Thyroid gland (tissue), 4 donors: ENCODE data around the gene EFCAB12. TPM values are rescaled to one million over a fixed set of nuclear protein-coding genes. Genes with fewer than 3 reads are reported as not detected.

Experiments
- DNase-seq, 2 donors: peaks; one replicate each; pipeline ENCODE4 v3.0.0-alpha.2; 2019
- H3K27ac ChIP-seq, 3 donors: fragments of 200-600 bp; sonication (generic); 1 replicate in 2 of 3; 2 replicates in 1 of 3; pipeline ENCODE4 v1.5.1; 2016 to 2019; ENCODE audit warnings: mild to moderate bottlenecking in 1 of 3, moderate library complexity in 1 of 3
- H3K27me3 ChIP-seq: fragments of 200-600 bp; sonication (generic); one replicate; pipeline ENCODE4 v1.5.1; 2019
- H3K36me3 ChIP-seq, 2 donors: fragments of 200-600 bp; sonication (generic); one replicate each; pipeline ENCODE4 v1.5.1; 2016 to 2019
- H3K4me1 ChIP-seq, 2 donors: fragments of 200-600 bp; sonication (generic); one replicate each; pipeline ENCODE4 v1.5.1; 2017 to 2019
- H3K4me3 ChIP-seq, 3 donors: fragments of 200-600 bp; sonication (generic); replicated peaks in 1 of 3; 1 replicate in 2 of 3; 2 replicates in 1 of 3; pipeline ENCODE4 v1.5.1; 2016; ENCODE audit warnings: mild to moderate bottlenecking in 1 of 3
- H3K9me3 ChIP-seq: fragments of 200-600 bp; sonication (generic); one replicate; pipeline ENCODE4 v1.5.1; 2017
- POLR2A ChIP-seq, 2 donors: fragments of 450-650 bp; IDR thresholded peaks; one replicate each; pipeline ENCODE4 v1.6.1; 2017; ENCODE audit warnings: antibody characterized with exemption in 2 of 2, mild to moderate bottlenecking in 2 of 2, moderate library complexity in 1 of 2
- WGBS, 2 donors: methylation state at CpG; one replicate each; pipeline ENCODE4 v1.1.5; 2017; 5-methylcytosine and 5-hydroxymethylcytosine counted together
- intact Hi-C: fragments of 100-400 bp; cut with DNase I; formaldehyde crosslinking; loops from one replicate; pipeline ENCODE4 v1.15.1; 2023
- total RNA-seq, 4 donors: library from RNA; depleted of rRNA; stranded (reverse); fragments of >200 nt; gene quantifications; one replicate each; pipeline ENCODE4 v1.2.3, GENCODE V29; 2016
- TF ChIP-seq, protein P1 (sequence below), 6 experiments: fragments of 200-600 bp in 3 of 6; fragments of 450-650 bp in 3 of 6; sonication (generic) in 3 of 6; IDR thresholded peaks; one replicate each; pipeline ENCODE4 v1.5.1; 2016 to 2019; ENCODE audit warnings: antibody characterized with exemption in 6 of 6, mild to moderate bottlenecking in 2 of 6, inconsistent platforms in 1 of 6, moderate library complexity in 1 of 6

EFCAB12 gene
- total RNA-seq, 4 donors from 2014 or later = 0.67 to 1.2 (median 0.74) TPM

DNA sequence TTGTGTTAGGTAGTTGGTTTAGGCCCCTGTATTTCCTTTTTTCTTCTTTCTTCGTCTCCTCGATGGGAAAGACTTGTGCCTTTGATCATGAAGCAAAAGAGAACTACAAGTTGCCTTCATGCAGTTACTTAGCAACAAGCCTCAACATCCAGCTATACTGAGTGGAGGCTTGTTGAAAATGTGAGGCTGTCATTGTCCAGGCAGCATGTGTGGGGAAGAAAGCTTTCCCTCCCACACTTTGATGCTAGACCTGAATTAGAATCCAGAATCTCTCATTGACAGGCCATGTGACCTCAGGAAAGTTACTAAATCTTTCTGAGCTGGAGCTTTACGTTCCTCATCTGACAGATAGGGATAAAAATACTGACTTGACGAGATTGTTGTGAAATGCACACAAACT lies 35.3 kb upstream of the EFCAB12 start:
- no peak overlapping the region for H3K27ac ChIP-seq
- no peaks in the 10 kb centered on the region for H3K9me3 ChIP-seq
- H3K4me1 ChIP-seq = no peaks in the 10 kb centered on the region
- WGBS, 2 donors = 91 to 92% methylated on average over 4 of the region's 4 CpGs
- intact Hi-C loops = no loop called here
- no peaks in the 10 kb centered on the region for H3K27me3 ChIP-seq
- TF ChIP-seq POLR2A (IDR thresholded peaks at IDR 0.05) = no peak
- TF ChIP-seq, protein P1, sequence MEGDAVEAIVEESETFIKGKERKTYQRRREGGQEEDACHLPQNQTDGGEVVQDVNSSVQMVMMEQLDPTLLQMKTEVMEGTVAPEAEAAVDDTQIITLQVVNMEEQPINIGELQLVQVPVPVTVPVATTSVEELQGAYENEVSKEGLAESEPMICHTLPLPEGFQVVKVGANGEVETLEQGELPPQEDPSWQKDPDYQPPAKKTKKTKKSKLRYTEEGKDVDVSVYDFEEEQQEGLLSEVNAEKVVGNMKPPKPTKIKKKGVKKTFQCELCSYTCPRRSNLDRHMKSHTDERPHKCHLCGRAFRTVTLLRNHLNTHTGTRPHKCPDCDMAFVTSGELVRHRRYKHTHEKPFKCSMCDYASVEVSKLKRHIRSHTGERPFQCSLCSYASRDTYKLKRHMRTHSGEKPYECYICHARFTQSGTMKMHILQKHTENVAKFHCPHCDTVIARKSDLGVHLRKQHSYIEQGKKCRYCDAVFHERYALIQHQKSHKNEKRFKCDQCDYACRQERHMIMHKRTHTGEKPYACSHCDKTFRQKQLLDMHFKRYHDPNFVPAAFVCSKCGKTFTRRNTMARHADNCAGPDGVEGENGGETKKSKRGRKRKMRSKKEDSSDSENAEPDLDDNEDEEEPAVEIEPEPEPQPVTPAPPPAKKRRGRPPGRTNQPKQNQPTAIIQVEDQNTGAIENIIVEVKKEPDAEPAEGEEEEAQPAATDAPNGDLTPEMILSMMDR (IDR thresholded peaks at IDR 0.05) = no peak
- peaks cover 4 to 7% of the 10 kb centered on the region in 2 donors for H3K36me3 ChIP-seq
- H3K4me3 ChIP-seq = no peak overlapping the region
- DNase-seq = no peak

DNA sequence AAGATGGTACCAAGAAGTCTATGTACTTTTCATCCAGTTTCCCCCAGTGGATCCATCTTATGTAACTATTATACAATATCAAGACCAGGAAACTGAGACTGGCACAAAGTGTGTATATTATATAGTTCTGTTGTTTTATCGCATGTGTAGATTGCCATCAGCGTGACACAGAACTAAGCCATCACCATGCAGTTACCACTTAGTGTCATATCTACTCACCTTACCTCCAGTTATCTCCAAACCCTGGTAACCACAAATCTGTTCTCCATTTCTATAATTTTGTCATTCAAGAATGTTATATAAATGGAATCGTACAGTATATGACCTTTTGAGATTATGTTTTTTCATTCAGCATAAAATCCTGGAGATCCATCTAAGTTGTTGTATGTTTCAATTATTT lies 34.7 kb upstream of the EFCAB12 start:
- no peak for DNase-seq
- TF ChIP-seq, protein P1 (IDR thresholded peaks at IDR 0.05) = no peak
- no peak for TF ChIP-seq POLR2A (IDR thresholded peaks at IDR 0.05)
- Histone ChIP-seq H3K27ac (no peak overlapping the region), H3K4me3 (no peak overlapping the region), H3K36me3 (peaks cover 4 to 7% of the 10 kb centered on the region in 2 donors), H3K9me3 (no peaks in the 10 kb centered on the region), H3K4me1 (no peaks in the 10 kb centered on the region), H3K27me3 (no peaks in the 10 kb centered on the region)
- WGBS, 2 donors = 98 to 99% methylated on average over 3 of the region's 3 CpGs
- intact Hi-C loops = no loop called here

DNA sequence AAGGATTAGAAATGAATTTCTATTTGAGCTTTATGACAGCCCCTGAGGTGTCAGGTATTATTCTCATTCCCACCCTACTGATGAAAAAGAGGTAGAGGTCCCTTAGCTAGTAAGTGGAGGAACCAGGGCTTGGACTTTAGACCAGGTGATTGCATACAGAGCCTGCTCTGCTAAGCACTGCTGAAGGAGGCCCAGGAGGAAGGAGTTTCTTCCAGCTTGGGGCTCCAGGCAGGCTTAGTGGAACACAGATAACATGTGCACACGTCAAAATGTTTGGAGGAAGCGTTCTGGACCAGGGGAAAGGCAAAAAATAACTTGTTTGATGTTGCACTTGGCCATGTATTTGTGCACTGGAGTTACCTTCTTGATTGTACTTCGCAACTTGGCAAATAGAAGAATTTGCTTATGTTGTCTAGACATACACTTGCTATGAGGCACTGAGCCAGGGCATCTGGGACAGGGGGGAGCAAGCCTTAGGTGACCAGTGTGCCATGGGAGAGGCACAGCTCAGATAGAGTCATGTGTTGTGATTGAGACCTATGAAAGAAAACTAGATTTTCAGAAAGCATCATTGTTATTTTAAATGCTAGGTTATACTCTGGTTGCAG lies 34.0 kb upstream of the EFCAB12 start:
- intact Hi-C loops = no loop called here
- H3K4me3 ChIP-seq = no peak overlapping the region
- no peak for DNase-seq
- WGBS, 2 donors = 92 to 96% methylated on average over 3 of the region's 3 CpGs
- no peaks in the 10 kb centered on the region for H3K9me3 ChIP-seq
- H3K27me3 ChIP-seq = no peaks in the 10 kb centered on the region
- no peak overlapping the region for H3K27ac ChIP-seq
- peaks cover 4 to 7% of the 10 kb centered on the region in 2 donors for H3K36me3 ChIP-seq
- TF ChIP-seq POLR2A (IDR thresholded peaks at IDR 0.05) = no peak
- TF ChIP-seq, protein P1 (IDR thresholded peaks at IDR 0.05) = no peak
- no peaks in the 10 kb centered on the region for H3K4me1 ChIP-seq

DNA sequence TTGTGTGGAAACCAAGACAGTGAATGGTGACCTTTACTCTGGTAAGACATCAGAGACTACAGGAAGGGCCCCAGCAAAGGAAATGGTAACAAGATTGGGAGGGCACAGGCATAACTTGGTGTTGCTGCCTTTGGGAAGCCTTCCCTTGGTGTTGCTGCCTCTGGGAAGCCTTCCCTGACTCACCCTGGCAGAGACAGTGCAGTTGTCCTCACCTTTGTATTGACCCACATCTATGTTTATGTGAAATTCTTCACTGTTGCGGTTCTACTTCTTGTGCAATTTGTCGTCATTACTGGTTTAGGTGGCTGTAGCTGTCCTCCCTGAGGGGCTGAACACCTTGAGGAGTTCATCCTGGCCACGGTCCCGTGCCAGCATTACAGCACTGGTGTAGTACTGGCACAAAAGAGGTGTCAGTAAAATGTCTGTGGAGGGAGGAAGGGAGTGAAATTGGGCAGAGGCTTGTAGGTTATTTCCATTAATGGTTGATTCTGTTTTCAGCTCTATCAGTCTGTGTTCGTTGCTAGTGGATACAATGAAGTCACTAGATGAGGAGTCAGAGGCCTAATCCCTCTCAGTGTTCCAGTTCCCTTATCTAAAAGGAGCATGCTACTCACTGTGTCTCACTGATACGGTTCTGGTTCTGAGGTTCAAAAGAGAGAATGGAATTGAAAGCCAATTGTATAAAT lies 33.2 kb upstream of the EFCAB12 start:
- WGBS, 2 donors = 91 to 96% methylated on average over 6 of the region's 6 CpGs
- no peaks in the 10 kb centered on the region for H3K9me3 ChIP-seq
- H3K27me3 ChIP-seq = no peaks in the 10 kb centered on the region
- no peak overlapping the region for H3K4me3 ChIP-seq
- peaks cover 4 to 10% of the 10 kb centered on the region in 2 donors for H3K36me3 ChIP-seq
- H3K4me1 ChIP-seq = no peaks in the 10 kb centered on the region
- intact Hi-C loops = no loop called here
- no peak for TF ChIP-seq POLR2A (IDR thresholded peaks at IDR 0.05)
- TF ChIP-seq, protein P1 (IDR thresholded peaks at IDR 0.05) = no peak
- no peak for DNase-seq
- no peak overlapping the region for H3K27ac ChIP-seq

DNA sequence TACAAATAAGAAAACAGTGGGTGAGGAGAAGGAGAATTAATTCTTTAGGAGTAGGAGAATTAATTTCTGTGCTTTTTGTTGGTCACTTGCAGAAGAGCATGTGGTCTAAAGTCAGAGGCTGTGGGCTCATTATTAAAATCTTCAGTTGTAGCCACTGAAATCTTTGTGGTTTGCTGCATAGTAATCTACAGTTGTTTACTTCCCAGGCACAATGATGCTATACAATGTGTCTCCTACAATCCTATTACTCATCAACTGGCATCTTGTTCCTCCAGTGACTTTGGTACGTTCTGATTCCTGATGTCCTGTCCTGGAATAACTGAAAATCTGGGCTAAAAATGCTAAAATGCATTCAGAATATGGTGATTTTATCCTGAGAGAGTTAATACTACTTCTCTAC lies 32.6 kb upstream of the EFCAB12 start:
- no peak overlapping the region for H3K4me3 ChIP-seq
- H3K27me3 ChIP-seq = no peaks in the 10 kb centered on the region
- H3K36me3 ChIP-seq = peaks cover 4 to 12% of the 10 kb centered on the region in 2 donors
- WGBS, 2 donors = 94 to 98% methylated on average over 1 of the region's 1 CpG
- no peak overlapping the region for H3K27ac ChIP-seq
- intact Hi-C loops = no loop called here
- H3K4me1 ChIP-seq = no peaks in the 10 kb centered on the region
- H3K9me3 ChIP-seq = no peaks in the 10 kb centered on the region
- DNase-seq = no peak
- TF ChIP-seq, protein P1 (IDR thresholded peaks at IDR 0.05) = no peak
- TF ChIP-seq POLR2A (IDR thresholded peaks at IDR 0.05) = no peak
